Omental fat pad (tissue), 4 donors: ENCODE data around the gene COQ2. TPM values are rescaled to one million over a fixed set of nuclear protein-coding genes. Genes with fewer than 3 reads are reported as not detected.
A peak's percentile ranks its signal among the peaks of the same experiment; 100 is the strongest.

Source experiments
- ATAC-seq: fragments of 150-250 bp; one replicate; pipeline ENCODE4 v1.9.1; 2016; ENCODE audit warnings: mild to moderate bottlenecking, moderate library complexity; ENCODE audit not compliant: low FRiP score
- DNase-seq: peaks from one replicate; pipeline ENCODE4 v3.0.0-alpha.2; 2019; ENCODE audit warnings: low spot score
- total RNA-seq, 4 donors: library from RNA; depleted of rRNA; stranded (reverse); fragments of >200 nt; gene quantifications; one replicate each; pipeline ENCODE4 v1.1.0, GENCODE V29; 2016
- TF ChIP-seq, protein P1 (sequence below), 3 donors: fragments of 450-650 bp; IDR thresholded peaks; one replicate each; pipeline ENCODE4 v1.5.1; 2016 to 2017; ENCODE audit warnings: antibody characterized with exemption in 3 of 3, mild to moderate bottlenecking in 3 of 3, moderate library complexity in 2 of 3

COQ2 gene
- total RNA-seq, 4 donors from 2014 or later, result 9.0 to 10.4 (median 9.8) TPM

DNA sequence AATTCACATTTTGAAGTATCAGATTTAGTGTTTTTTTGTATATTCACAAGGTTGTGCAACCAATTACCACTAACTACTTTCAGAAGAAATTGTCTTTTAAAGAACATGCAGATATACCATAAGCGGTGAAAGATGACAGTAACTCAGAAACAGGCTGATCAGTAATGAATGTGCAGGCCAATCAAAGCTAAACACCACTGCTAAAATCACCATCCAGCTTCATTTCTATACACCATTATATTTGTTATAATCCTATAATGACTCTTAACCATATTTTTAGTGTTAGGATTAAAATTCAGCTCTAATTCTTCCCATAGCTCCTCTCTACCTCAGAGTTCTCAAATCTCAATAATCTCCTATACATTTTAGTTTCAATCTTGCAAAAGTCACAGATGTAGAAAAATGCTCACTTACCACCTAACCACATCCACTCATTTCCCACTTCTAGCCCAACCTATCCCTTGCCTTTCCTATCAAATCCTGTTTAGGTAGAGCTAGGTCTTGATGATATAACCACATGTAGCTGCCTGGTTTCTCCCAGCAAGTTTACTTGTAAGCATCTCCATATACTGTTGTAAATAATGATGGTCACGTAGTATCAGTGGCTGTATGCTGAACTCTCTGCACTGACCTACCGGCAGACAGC lies 16.6 kb downstream of the COQ2 start:
- no peak for DNase-seq
- no peak for ATAC-seq
- TF ChIP-seq, protein P1, sequence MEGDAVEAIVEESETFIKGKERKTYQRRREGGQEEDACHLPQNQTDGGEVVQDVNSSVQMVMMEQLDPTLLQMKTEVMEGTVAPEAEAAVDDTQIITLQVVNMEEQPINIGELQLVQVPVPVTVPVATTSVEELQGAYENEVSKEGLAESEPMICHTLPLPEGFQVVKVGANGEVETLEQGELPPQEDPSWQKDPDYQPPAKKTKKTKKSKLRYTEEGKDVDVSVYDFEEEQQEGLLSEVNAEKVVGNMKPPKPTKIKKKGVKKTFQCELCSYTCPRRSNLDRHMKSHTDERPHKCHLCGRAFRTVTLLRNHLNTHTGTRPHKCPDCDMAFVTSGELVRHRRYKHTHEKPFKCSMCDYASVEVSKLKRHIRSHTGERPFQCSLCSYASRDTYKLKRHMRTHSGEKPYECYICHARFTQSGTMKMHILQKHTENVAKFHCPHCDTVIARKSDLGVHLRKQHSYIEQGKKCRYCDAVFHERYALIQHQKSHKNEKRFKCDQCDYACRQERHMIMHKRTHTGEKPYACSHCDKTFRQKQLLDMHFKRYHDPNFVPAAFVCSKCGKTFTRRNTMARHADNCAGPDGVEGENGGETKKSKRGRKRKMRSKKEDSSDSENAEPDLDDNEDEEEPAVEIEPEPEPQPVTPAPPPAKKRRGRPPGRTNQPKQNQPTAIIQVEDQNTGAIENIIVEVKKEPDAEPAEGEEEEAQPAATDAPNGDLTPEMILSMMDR (IDR thresholded peaks at IDR 0.05), result no peak

DNA sequence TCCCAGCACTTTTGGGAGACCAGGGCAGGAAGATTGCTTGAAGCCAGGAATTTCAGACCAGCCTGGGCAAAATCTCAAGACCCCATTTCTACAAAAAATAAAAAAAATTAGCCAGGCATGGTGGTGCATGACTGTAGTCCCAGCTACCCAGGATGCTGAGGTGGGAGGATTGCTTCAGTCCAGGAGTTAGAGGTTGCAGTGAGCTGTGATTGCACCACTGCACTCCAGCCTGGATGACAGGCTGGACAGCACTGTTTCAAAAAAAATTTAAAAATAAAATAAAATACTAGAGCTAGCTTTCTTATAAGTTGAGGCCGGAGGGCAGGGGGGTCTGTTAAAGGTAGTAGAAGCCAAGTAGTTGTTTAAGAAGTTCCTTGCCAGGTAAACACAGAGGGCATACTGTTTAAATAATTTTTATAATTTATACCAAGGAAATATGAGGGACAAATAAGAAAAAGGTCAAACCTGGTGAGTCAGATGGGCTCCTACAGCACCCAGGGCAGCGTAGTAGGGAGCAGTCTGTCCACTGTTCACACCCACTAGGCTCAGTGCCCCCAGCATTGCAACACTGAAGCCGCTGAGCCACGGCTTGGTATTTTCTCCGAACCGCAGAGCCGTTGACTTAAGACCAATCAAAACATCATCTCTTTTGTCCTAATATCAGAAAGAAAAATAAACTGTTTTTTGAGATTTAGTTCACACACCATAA lies 17.3 kb downstream of the COQ2 start:
- peak; percentile 86 for ATAC-seq
- DNase-seq, result no peak
- TF ChIP-seq, protein P1 (IDR thresholded peaks at IDR 0.05), result no peak

DNA sequence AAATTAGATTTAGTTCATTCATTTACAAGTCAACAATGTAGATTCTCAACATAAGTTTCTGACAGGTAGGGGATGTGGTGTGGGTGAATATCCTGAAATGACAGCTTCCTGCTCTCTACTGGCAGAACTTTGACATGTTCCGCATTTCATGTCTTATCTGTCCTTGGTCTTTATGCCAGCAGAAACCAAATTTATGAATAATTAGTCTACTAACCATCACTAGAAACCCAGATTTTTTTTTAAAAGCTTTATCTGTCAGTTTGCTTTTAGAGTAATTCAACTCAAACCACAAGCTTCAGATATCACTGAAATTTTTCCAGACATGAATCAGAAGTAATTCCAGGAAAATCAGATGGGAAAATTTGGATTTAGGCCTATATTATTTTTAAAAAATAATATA lies 17.9 kb downstream of the COQ2 start:
- no peak for ATAC-seq
- TF ChIP-seq, protein P1 (IDR thresholded peaks at IDR 0.05), result no peak
- DNase-seq, result no peak

DNA sequence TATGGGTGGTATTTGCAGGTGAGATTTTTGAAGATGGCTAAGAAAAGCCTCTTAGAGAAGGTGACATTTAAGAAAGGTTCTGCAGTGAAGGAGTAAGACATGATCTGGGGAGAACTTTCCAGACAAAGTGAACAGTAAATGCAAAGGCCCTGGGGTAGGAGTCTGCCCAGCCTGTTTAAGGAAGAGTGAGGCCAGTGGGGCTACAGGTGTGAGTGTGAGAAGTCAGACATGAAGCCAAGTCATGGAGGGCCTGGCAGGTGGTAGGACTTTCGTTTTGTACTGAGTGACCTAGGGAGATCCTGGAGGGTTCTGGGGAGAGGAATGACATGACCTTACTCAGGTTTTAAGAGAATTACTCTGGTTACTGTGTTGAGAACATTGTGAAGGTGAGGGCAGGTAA lies 21.5 kb downstream of the COQ2 start:
- TF ChIP-seq, protein P1 (IDR thresholded peaks at IDR 0.05), result no peak
- DNase-seq, result no peak
- ATAC-seq, result no peak

DNA sequence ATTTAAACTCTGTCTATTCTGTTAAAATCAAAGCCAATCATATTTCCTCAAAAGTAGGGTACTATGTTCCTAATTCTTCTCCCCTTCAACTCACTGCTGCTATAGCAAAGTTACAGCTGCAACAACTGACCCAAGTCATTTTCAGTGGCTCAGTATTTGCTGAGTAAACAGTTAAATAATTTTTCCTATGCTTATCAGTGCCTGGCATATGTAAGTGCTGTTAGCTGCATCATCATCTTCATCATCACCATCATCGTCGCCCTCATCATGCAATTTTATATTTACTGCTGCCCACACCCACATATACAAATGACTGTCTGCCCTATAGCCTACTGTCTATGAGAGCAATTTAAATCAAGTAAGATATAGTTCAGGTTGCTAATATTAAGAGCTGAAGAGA lies 21.9 kb downstream of the COQ2 start:
- ATAC-seq (no peak), DNase-seq (no peak)
- TF ChIP-seq, protein P1 (IDR thresholded peaks at IDR 0.05), result no peak

DNA sequence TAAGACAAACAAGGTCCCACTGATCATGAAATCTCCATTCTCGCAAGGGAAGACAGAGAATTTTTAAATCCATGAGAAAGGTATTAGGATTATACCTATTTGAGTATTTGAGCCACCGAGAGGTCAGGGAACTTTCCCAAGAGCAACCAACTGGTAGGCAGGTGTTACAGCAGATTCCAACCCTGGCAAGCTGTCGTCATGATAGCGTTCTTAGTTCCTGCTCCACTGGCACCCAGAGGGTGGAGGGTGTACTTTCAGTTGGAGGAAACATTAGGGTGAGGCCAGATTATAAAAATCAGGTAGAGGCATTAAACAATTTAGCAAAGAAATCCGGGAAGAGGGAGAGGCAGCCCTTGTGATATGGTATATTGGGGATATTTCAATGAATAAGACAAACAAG lies 23.3 kb downstream of the COQ2 start:
- TF ChIP-seq, protein P1 (IDR thresholded peaks at IDR 0.05), result no peak
- DNase-seq, result no peak
- no peak for ATAC-seq

DNA sequence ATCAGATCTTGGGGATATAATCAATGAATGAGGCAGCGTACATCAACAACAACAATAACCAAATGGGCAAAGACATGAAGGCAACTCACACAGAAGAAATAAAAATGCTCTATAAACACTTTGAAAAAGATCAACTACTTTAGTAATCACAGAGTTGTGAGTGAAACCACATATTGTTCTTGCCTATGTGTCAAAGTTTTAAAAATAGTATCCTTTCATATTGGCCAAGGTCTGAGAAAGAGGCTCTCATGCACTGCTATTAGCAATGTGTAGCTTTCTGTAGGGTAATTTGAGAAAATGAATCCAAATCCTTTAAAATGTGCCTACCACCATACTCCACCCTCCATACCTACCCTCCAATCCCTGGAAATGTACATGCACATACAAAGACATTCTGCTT lies 25.0 kb downstream of the COQ2 start:
- TF ChIP-seq, protein P1 (IDR thresholded peaks at IDR 0.05), result no peak
- DNase-seq (no peak), ATAC-seq (no peak)
